ENCODE results near the gene ATP6V1F.

DNA sequence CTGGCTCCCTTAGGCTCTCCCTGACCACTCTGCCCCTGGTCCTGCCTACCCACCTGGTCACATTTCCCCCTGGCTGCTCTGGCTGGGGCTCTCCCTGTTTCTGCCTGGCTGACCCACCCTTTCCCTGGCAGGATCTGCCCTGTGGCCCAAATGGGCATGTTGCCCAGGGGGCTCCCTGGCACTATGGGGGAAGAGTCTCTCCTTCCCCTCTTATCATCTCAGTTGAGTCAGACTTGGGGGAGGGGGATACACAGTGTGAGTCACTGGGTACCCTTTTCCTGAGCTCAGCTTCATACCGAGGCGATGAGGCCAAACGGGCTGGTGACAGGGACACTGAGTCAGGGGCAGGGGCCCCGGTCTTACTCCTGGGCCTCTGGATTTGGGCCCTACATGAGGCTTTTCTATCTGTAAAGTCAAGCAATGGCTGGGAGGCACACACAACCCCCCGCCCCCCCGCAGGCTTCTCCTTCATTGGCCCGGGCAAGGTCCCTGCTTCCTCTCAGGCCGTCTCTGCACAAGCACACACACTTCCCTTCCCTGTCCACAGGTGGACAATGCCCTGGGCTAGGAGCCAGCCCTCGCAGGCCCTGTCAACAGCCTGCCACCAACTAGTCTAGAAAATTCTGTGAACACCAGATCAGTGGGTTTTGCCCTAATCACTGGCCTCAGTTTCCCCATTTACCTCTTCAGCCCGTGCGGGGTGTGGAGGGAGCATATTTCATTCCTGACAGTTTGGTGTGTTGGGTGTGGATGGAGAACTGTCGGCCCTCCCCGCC, 33.1 kb upstream of the ATP6V1F start:
- TF ChIP-seq, protein P1, sequence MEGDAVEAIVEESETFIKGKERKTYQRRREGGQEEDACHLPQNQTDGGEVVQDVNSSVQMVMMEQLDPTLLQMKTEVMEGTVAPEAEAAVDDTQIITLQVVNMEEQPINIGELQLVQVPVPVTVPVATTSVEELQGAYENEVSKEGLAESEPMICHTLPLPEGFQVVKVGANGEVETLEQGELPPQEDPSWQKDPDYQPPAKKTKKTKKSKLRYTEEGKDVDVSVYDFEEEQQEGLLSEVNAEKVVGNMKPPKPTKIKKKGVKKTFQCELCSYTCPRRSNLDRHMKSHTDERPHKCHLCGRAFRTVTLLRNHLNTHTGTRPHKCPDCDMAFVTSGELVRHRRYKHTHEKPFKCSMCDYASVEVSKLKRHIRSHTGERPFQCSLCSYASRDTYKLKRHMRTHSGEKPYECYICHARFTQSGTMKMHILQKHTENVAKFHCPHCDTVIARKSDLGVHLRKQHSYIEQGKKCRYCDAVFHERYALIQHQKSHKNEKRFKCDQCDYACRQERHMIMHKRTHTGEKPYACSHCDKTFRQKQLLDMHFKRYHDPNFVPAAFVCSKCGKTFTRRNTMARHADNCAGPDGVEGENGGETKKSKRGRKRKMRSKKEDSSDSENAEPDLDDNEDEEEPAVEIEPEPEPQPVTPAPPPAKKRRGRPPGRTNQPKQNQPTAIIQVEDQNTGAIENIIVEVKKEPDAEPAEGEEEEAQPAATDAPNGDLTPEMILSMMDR (conservative IDR thresholded peaks at IDR 0.05) = no peak
- no peak for TF ChIP-seq ZFX (IDR thresholded peaks at IDR 0.05)
